Stimulated activated naive CD8-positive, alpha-beta T cell treated with anti-CD3 and anti-CD28 coated beads, Interleukin-15, Interleukin-2, amounts not matched to agents 100 ng/mL and 50 ng/mL, for 24 hours (primary cell): Measurements from ENCODE around the gene ZNF569.
A peak's percentile ranks its signal among the peaks of the same experiment; 100 is the strongest.

Experiments used
- H3K27ac Mint-ChIP-seq: one replicate; pipeline ENCODE4 v1.8.0; 2021; ENCODE audit warnings: mild to moderate bottlenecking, mixed read lengths
- H3K27me3 Mint-ChIP-seq: one replicate; pipeline ENCODE4 v1.8.0; 2021; ENCODE audit warnings: mixed read lengths
- H3K36me3 Mint-ChIP-seq: one replicate; pipeline ENCODE4 v1.8.0; 2021; ENCODE audit warnings: low read depth, mixed read lengths
- H3K4me1 Mint-ChIP-seq: one replicate; pipeline ENCODE4 v1.8.0; 2021; ENCODE audit warnings: low read depth, mixed read lengths
- H3K4me3 Mint-ChIP-seq: one replicate; pipeline ENCODE4 v1.8.0; 2021; ENCODE audit warnings: mild to moderate bottlenecking, mixed read lengths
- H3K9me3 Mint-ChIP-seq: one replicate; pipeline ENCODE4 v1.8.0; 2021; ENCODE audit warnings: mixed read lengths

Gene ZNF569

GRCh38 chr19:37466798-37467607 is at the start of gene ZNF569:
ZNF569 (minus strand) TSS chr19:37467444; CDS start chr19:37444921, 22,523 bp downstream.
- Mint-ChIP-seq H3K4me3 (peak within 1 kb of the TSS; percentile 99), H3K27me3 (no peaks in the 10 kb centered on the region), H3K9me3 (peaks cover 19% of the 10 kb centered on the region), H3K27ac (peak within 1 kb of the TSS; percentile 95), H3K36me3 (peaks cover 36% of the 10 kb centered on the region), H3K4me1 (peaks cover 40% of the 10 kb centered on the region)

GRCh38 chr19:37513397-37513796 is 46.2 kb upstream of the ZNF569 start:
- no peak overlapping the region for H3K27ac Mint-ChIP-seq
- H3K36me3 Mint-ChIP-seq, result peaks cover 74% of the 10 kb centered on the region
- H3K4me1 Mint-ChIP-seq, result no peaks in the 10 kb centered on the region
- H3K4me3 Mint-ChIP-seq, result no peak overlapping the region
- H3K27me3 Mint-ChIP-seq, result no peaks in the 10 kb centered on the region
- H3K9me3 Mint-ChIP-seq, result peaks cover 28% of the 10 kb centered on the region

- H3K9me3 Mint-ChIP-seq, result peaks cover 28% of the 10 kb centered on the region
- H3K27me3 Mint-ChIP-seq, result no peaks in the 10 kb centered on the region
- H3K27ac Mint-ChIP-seq, result no peak overlapping the region
- H3K36me3 Mint-ChIP-seq, result peaks cover 63% of the 10 kb centered on the region
- no peak overlapping the region for H3K4me3 Mint-ChIP-seq
- H3K4me1 Mint-ChIP-seq, result no peaks in the 10 kb centered on the region
Measured at GRCh38 chr19:37511821-37512220, 44.6 kb upstream of the ZNF569 start.

- peaks cover 57% of the 10 kb centered on the region for H3K36me3 Mint-ChIP-seq
Measured at GRCh38 chr19:37511186-37511585, 43.9 kb upstream of the ZNF569 start.

DNA sequence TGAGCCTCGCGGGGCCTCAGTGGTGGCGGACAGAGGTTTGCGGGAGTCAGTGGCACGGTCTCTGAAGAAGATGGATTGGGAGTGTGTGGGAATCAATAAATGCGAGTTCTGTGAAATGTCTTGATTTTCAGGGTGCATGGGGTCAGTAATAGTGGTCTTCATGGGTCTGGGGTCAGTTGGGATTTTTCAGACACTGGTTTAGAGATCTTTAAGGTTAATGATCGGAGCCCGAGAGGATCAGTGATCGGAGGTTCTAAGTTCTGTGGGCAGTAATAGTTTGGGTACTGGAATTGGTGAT is 39.9 kb upstream of the ZNF569 start:
- no peaks in the 10 kb centered on the region for H3K4me1 Mint-ChIP-seq
- no peak overlapping the region for H3K4me3 Mint-ChIP-seq
- peaks cover 18% of the 10 kb centered on the region for H3K9me3 Mint-ChIP-seq
- H3K27ac Mint-ChIP-seq, result no peak overlapping the region
- no peaks in the 10 kb centered on the region for H3K27me3 Mint-ChIP-seq
- peaks cover 47% of the 10 kb centered on the region for H3K36me3 Mint-ChIP-seq

More at GRCh38 chr19:37511186-37511585, 43.9 kb upstream of the ZNF569 start:
- Mint-ChIP-seq H3K27ac (no peak overlapping the region), H3K4me1 (no peaks in the 10 kb centered on the region), H3K4me3 (no peak overlapping the region), H3K27me3 (no peaks in the 10 kb centered on the region), H3K9me3 (peaks cover 28% of the 10 kb centered on the region)

- Mint-ChIP-seq H3K4me1 (no peaks in the 10 kb centered on the region), H3K36me3 (peaks cover 46% of the 10 kb centered on the region), H3K4me3 (no peak within 1 kb of the TSS), H3K27ac (no peak within 1 kb of the TSS), H3K27me3 (no peaks in the 10 kb centered on the region), H3K9me3 (peaks cover 23% of the 10 kb centered on the region)
Measured at GRCh38 chr19:37506387-37507166, 39.3 kb upstream of the ZNF569 start, which contains the start of gene ZNF793. ZNF793 (plus strand) TSS chr19:37506939; CDS start chr19:37523440, 16,501 bp downstream.

DNA sequence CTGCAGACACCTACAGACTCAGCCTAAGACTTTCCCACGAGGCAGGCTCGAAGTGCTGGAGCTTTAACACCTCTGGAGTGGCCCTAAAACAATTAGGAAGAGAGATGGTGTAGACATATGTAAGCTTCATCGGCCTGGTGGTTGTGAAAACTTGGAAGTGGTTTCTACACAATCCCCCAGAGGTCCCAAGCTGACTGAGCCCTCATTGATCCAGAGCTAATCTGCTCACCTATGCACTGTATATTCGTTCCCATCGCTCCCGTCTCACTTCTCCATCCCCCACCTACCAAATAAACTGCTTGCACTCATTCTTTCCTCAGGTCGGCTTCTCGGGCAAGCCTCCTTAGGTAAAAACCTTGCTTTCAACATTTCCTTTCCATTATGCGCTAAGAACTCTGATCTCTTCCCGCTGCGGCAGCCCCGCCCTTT is 38.7 kb upstream of the ZNF569 start:
- peaks cover 23% of the 10 kb centered on the region for H3K9me3 Mint-ChIP-seq
- peaks cover 42% of the 10 kb centered on the region for H3K36me3 Mint-ChIP-seq
- no peaks in the 10 kb centered on the region for H3K4me1 Mint-ChIP-seq
- no peak overlapping the region for H3K27ac Mint-ChIP-seq
- H3K4me3 Mint-ChIP-seq, result no peak overlapping the region
- no peaks in the 10 kb centered on the region for H3K27me3 Mint-ChIP-seq

- Mint-ChIP-seq H3K36me3 (peaks cover 35% of the 10 kb centered on the region), H3K9me3 (peaks cover 35% of the 10 kb centered on the region)
Measured at GRCh38 chr19:37492213-37492612, 25.0 kb upstream of the ZNF569 start.

DNA sequence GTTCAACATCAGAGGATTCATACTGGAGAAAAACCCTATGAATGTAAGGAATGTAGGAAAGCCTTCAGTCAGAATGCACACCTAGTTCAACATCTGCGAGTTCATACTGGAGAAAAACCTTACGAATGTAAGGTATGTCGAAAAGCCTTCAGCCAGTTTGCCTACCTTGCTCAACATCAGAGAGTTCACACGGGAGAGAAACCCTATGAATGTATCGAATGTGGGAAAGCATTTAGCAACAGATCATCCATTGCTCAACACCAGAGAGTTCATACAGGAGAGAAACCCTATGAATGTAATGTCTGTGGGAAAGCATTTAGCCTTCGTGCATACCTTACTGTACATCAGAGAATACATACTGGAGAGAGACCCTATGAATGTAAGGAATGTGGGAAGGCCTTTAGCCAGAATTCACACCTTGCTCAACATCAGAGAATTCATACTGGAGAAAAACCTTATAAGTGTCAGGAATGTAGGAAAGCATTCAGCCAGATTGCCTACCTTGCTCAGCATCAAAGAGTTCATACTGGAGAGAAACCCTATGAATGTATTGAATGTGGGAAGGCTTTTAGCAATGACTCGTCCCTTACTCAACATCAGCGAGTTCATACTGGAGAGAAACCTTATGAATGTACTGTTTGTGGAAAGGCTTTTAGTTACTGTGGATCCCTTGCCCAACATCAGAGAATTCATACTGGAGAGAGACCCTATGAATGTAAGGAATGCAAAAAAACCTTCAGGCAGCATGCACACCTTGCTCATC is 17.3 kb upstream of the ZNF569 start:
- Mint-ChIP-seq H3K27me3 (no peaks in the 10 kb centered on the region), H3K9me3 (peaks cover 57% of the 10 kb centered on the region), H3K4me3 (no peak overlapping the region), H3K36me3 (peaks cover 78% of the 10 kb centered on the region), H3K4me1 (no peaks in the 10 kb centered on the region), H3K27ac (no peak overlapping the region)

More at GRCh38 chr19:37492213-37492612, 25.0 kb upstream of the ZNF569 start:
- no peaks in the 10 kb centered on the region for H3K27me3 Mint-ChIP-seq
- H3K27ac Mint-ChIP-seq, result no peak overlapping the region
- H3K4me3 Mint-ChIP-seq, result no peak overlapping the region
- H3K4me1 Mint-ChIP-seq, result no peaks in the 10 kb centered on the region

GRCh38 chr19:37472165-37472564 is 4.9 kb upstream of the ZNF569 start:
- H3K36me3 Mint-ChIP-seq, result peaks cover 39% of the 10 kb centered on the region
- H3K9me3 Mint-ChIP-seq, result peaks cover 29% of the 10 kb centered on the region
- H3K27ac Mint-ChIP-seq, result no peak overlapping the region
- no peak overlapping the region for H3K4me3 Mint-ChIP-seq
- peaks cover 25% of the 10 kb centered on the region for H3K4me1 Mint-ChIP-seq
- no peaks in the 10 kb centered on the region for H3K27me3 Mint-ChIP-seq

GRCh38 chr19:37470216-37470615 is 3.0 kb upstream of the ZNF569 start:
- H3K9me3 Mint-ChIP-seq, result peaks cover 12% of the 10 kb centered on the region
- no peaks in the 10 kb centered on the region for H3K27me3 Mint-ChIP-seq
- H3K36me3 Mint-ChIP-seq, result peaks cover 24% of the 10 kb centered on the region
- H3K4me1 Mint-ChIP-seq, result peaks cover 36% of the 10 kb centered on the region
- peak overlapping the region; percentile 99 for H3K4me3 Mint-ChIP-seq
- H3K27ac Mint-ChIP-seq, result no peak overlapping the region

- peaks cover 40% of the 10 kb centered on the region for H3K4me1 Mint-ChIP-seq
- H3K9me3 Mint-ChIP-seq, result peaks cover 19% of the 10 kb centered on the region
- peak within 1 kb of the TSS; percentile 93 for H3K27ac Mint-ChIP-seq
- H3K36me3 Mint-ChIP-seq, result peaks cover 31% of the 10 kb centered on the region
- H3K4me3 Mint-ChIP-seq, result peak within 1 kb of the TSS; percentile 99
- no peaks in the 10 kb centered on the region for H3K27me3 Mint-ChIP-seq
Measured at GRCh38 chr19:37468961-37469777, 1.9 kb upstream of the ZNF569 start, which contains the start of gene ZNF570. ZNF570 (plus strand) TSS chr19:37469356; CDS start chr19:37470355, 999 bp downstream.

GRCh38 chr19:37467608-37468090 is 405 bp upstream of the ZNF569 start:
- Mint-ChIP-seq H3K27me3 (no peaks in the 10 kb centered on the region), H3K9me3 (peaks cover 19% of the 10 kb centered on the region), H3K4me1 (peaks cover 40% of the 10 kb centered on the region), H3K27ac (peak overlapping the region; percentile 95), H3K36me3 (peaks cover 36% of the 10 kb centered on the region), H3K4me3 (peak overlapping the region; percentile 99)
